Measurements from ENCODE around the gene BFSP2. TPM values are rescaled to one million over a fixed set of nuclear protein-coding genes. Genes with fewer than 3 reads are reported as not detected.
"Not testable (repeated sequence)": the region's sequence is repeated elsewhere in the genome, so short reads cannot be mapped to it uniquely, and the experiment has no call there.

Gene BFSP2
- total RNA-seq, 1 experiment from 2014 or later, result not detected

- DNase-seq (ENCODE audit: low spot score), result no peak
These were observed 80.2 kb downstream of the BFSP2 start for GRCh38 chr3:133479895-133480669.

- DNase-seq (ENCODE audit: low spot score), result not testable (repeated sequence)
These were observed 82.6 kb downstream of the BFSP2 start for GRCh38 chr3:133482474-133482873.

GRCh38 chr3:133486658-133487057 is 86.8 kb downstream of the BFSP2 start:
- DNase-seq (ENCODE audit: low spot score), result no peak

GRCh38 chr3:133487204-133487603 is 87.3 kb downstream of the BFSP2 start:
- no peak for DNase-seq (ENCODE audit: low spot score)

- DNase-seq (ENCODE audit: low spot score), result no peak
These were observed 88.2 kb downstream of the BFSP2 start for GRCh38 chr3:133487920-133488540.

GRCh38 chr3:133488785-133489367 is 89.0 kb downstream of the BFSP2 start:
- no peak for DNase-seq (ENCODE audit: low spot score)

GRCh38 chr3:133489466-133490085 is 89.7 kb downstream of the BFSP2 start:
- DNase-seq (ENCODE audit: low spot score), result no peak

- no peak for DNase-seq (ENCODE audit: low spot score)
These were observed 90.9 kb downstream of the BFSP2 start for GRCh38 chr3:133490468-133491351.

- no peak for DNase-seq (ENCODE audit: low spot score)
These were observed 91.7 kb downstream of the BFSP2 start for GRCh38 chr3:133491481-133492059.

GRCh38 chr3:133492159-133492741 is 92.4 kb downstream of the BFSP2 start:
- no peak for DNase-seq (ENCODE audit: low spot score)

GRCh38 chr3:133494469-133494868 is 94.6 kb downstream of the BFSP2 start:
- DNase-seq (ENCODE audit: low spot score), result no peak

- not testable (repeated sequence) for DNase-seq (ENCODE audit: low spot score)
These were observed 102.7 kb downstream of the BFSP2 start for GRCh38 chr3:133502542-133502941.

GRCh38 chr3:133503409-133503808 is 103.6 kb downstream of the BFSP2 start:
- DNase-seq (ENCODE audit: low spot score), result no peak

GRCh38 chr3:133504736-133505135 is 104.9 kb downstream of the BFSP2 start:
- DNase-seq (ENCODE audit: low spot score), result no peak

- DNase-seq (ENCODE audit: low spot score), result no peak
These were observed 106.0 kb downstream of the BFSP2 start for GRCh38 chr3:133505813-133506212.

- no peak for DNase-seq (ENCODE audit: low spot score)
These were observed 106.5 kb downstream of the BFSP2 start for GRCh38 chr3:133506215-133506901.

- no peak for DNase-seq (ENCODE audit: low spot score)
These were observed 109.6 kb downstream of the BFSP2 start for GRCh38 chr3:133509488-133509887.

GRCh38 chr3:133512416-133513089 is 112.7 kb downstream of the BFSP2 start:
- no peak for DNase-seq (ENCODE audit: low spot score)

- no peak for DNase-seq (ENCODE audit: low spot score)
These were observed 114.6 kb downstream of the BFSP2 start for GRCh38 chr3:133514418-133514817.

- no peak for DNase-seq (ENCODE audit: low spot score)
These were observed 115.3 kb downstream of the BFSP2 start for GRCh38 chr3:133515127-133515526.
